Activated B cell treated with CpG ODN at 0.5 μM for 24 hours (primary cell): ENCODE results near the gene ETV7. TPM values are rescaled to one million over a fixed set of nuclear protein-coding genes. Genes with fewer than 3 reads are reported as not detected.
A peak's percentile ranks its signal among the peaks of the same experiment; 100 is the strongest.
"Not testable (repeated sequence)": the region's sequence is repeated elsewhere in the genome, so short reads cannot be mapped to it uniquely, and the experiment has no call there.

Experiments
- ATAC-seq: fragments of 200-7000 bp; cut with Tn5 transposase; one replicate; pipeline ENCODE4 v1.10.0; 2021; ENCODE audit warnings: low read depth, mild to moderate bottlenecking, moderate library complexity
- CTCF ChIA-PET: fragments of 350-600 bp; sonication (Branson Sonifier 250); formaldehyde crosslinking; loops from one replicate; lab custom pipeline; 2021; ENCODE audit warnings: antibody characterized with exemption; lab: Charles Lee
- POLR2A ChIA-PET: fragments of 350-600 bp; sonication (Branson Sonifier 250); formaldehyde crosslinking; loops from one replicate; lab custom pipeline; 2021; ENCODE audit warnings: antibody characterized with exemption; lab: Charles Lee
- DNase-seq: peaks from one replicate; pipeline ENCODE4 v3.0.0; 2022
- H3K27ac Mint-ChIP-seq: one replicate; pipeline ENCODE4 v1.8.0; 2020; ENCODE audit warnings: mixed read lengths
- H3K27me3 Mint-ChIP-seq: one replicate; pipeline ENCODE4 v1.8.0; 2021; ENCODE audit warnings: mixed read lengths
- H3K36me3 Mint-ChIP-seq: one replicate; pipeline ENCODE4 v1.8.0; 2021; ENCODE audit warnings: low read depth, mixed read lengths
- H3K4me1 Mint-ChIP-seq: one replicate; pipeline ENCODE4 v1.8.0; 2021; ENCODE audit warnings: mixed read lengths
- H3K4me3 Mint-ChIP-seq: one replicate; pipeline ENCODE4 v1.8.0; 2020; ENCODE audit warnings: mild to moderate bottlenecking, mixed read lengths
- H3K9me3 Mint-ChIP-seq: one replicate; pipeline ENCODE4 v1.8.0; 2020; ENCODE audit warnings: mixed read lengths
- intact Hi-C: fragments of 100-400 bp; cut with micrococcal nuclease; formaldehyde crosslinking; loops from one replicate; pipeline ENCODE4 v1.15.1; 2024
- total RNA-seq: library from RNA; stranded (reverse); gene quantifications from 2 replicates; pipeline ENCODE4 v1.2.3, GENCODE V29; 2022
- TF ChIP-seq, protein P1 (sequence below): fragments of 200-600 bp; IDR thresholded peaks from one replicate; pipeline ENCODE4 v1.8.0; 2022; ENCODE audit warnings: antibody characterized with exemption, mild to moderate bottlenecking

The ETV7 gene
- total RNA-seq, 1 donor from 2014 or later, result 0.51 TPM

GRCh38 chr6:36340618-36341454, 46.6 kb downstream of the ETV7 start:
- Mint-ChIP-seq H3K27ac (no peak overlapping the region), H3K27me3 (peaks cover 6% of the 10 kb centered on the region), H3K36me3 (no peaks in the 10 kb centered on the region), H3K4me3 (peak overlapping the region; percentile 68), H3K9me3 (no peaks in the 10 kb centered on the region), H3K4me1 (peaks cover 26% of the 10 kb centered on the region)
- ATAC-seq (peak; percentile 85), DNase-seq (peak; percentile 61)
- CTCF ChIA-PET, result interaction anchor here (0.6 to 4.3 kb wide), 22 partner anchors 8 to 420 kb away, joined by 3 to 30 read pairs (median 3); no protein-coding TSS in a partner anchor
- TF ChIP-seq, protein P1, sequence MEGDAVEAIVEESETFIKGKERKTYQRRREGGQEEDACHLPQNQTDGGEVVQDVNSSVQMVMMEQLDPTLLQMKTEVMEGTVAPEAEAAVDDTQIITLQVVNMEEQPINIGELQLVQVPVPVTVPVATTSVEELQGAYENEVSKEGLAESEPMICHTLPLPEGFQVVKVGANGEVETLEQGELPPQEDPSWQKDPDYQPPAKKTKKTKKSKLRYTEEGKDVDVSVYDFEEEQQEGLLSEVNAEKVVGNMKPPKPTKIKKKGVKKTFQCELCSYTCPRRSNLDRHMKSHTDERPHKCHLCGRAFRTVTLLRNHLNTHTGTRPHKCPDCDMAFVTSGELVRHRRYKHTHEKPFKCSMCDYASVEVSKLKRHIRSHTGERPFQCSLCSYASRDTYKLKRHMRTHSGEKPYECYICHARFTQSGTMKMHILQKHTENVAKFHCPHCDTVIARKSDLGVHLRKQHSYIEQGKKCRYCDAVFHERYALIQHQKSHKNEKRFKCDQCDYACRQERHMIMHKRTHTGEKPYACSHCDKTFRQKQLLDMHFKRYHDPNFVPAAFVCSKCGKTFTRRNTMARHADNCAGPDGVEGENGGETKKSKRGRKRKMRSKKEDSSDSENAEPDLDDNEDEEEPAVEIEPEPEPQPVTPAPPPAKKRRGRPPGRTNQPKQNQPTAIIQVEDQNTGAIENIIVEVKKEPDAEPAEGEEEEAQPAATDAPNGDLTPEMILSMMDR, result peak; percentile 88
- POLR2A ChIA-PET, result interaction anchor here (0.6 to 1.1 kb wide), 2 partner anchors 17 to 42 kb away, joined by 3 read pairs; no protein-coding TSS in a partner anchor
- intact Hi-C loops, result loop anchor here (1.0 kb wide), 1 partner anchor 19 kb away; no protein-coding TSS in a partner anchor

DNA sequence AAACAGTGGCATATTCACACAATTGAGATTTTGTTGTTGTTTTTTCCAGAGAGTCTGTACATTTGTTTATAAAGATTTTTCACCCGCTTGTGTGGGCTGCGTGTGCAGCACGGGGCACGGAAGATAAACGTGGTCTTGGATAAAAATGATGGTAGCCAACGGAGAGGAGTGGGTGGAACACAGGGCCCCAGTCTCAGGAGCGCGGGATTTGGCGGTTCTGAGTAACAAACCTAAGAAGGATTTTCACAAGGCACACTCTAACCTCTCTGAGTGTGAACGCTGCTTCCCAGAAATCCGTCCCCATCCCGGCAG, 47.2 kb downstream of the ETV7 start:
- H3K27me3 Mint-ChIP-seq, result peaks cover 10% of the 10 kb centered on the region
- intact Hi-C loops, result no loop called here

DNA sequence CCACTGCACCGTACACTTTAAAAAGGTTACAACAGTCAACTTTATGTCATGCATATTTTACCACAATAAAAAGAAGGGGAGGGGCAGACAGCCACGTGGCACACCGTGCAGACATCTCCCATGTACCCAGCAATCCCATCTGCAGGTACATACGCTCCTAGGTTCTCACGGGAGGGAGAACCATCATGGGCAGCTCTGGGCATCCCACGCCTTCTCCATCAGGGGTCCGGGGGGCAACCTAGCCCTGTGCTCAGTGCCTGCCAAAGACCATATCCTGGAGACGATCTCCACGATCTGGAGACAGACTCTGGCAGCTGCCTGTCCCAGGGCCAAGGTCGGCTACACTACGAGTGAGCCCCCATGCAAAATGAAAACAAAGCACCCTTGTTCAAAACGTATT, 48.3 kb downstream of the ETV7 start:
- POLR2A ChIA-PET, result no interaction called here
- no peaks in the 10 kb centered on the region for H3K9me3 Mint-ChIP-seq
- no peak overlapping the region for H3K27ac Mint-ChIP-seq
- no peak for DNase-seq
- no peak for ATAC-seq
- no peaks in the 10 kb centered on the region for H3K36me3 Mint-ChIP-seq
- intact Hi-C loops, result no loop called here
- CTCF ChIA-PET, result interaction anchor here (4.3 kb wide), 1 partner anchor 21 kb away, joined by 30 read pairs; no protein-coding TSS in a partner anchor
- H3K4me3 Mint-ChIP-seq, result no peak overlapping the region
- TF ChIP-seq, protein P1, result no peak
- peaks cover 28% of the 10 kb centered on the region for H3K4me1 Mint-ChIP-seq
- peaks cover 21% of the 10 kb centered on the region for H3K27me3 Mint-ChIP-seq

More for the DNA sequence above, 47.2 kb downstream of the ETV7 start:
- H3K4me1 Mint-ChIP-seq, result peaks cover 26% of the 10 kb centered on the region
- H3K9me3 Mint-ChIP-seq, result no peaks in the 10 kb centered on the region
- no peak for ATAC-seq
- ChIA-PET POLR2A (no interaction called here), CTCF (interaction anchor here (1.1 to 4.3 kb wide), 8 partner anchors 7 to 419 kb away, joined by 3 to 30 read pairs (median 4); no protein-coding TSS in a partner anchor)
- H3K36me3 Mint-ChIP-seq, result no peaks in the 10 kb centered on the region
- no peak for DNase-seq
- TF ChIP-seq, protein P1, result no peak
- no peak overlapping the region for H3K27ac Mint-ChIP-seq
- H3K4me3 Mint-ChIP-seq, result no peak overlapping the region

GRCh38 chr6:36338223-36338622, 49.2 kb downstream of the ETV7 start:
- Mint-ChIP-seq H3K4me1 (peaks cover 28% of the 10 kb centered on the region), H3K27me3 (peaks cover 23% of the 10 kb centered on the region)
- H3K4me3 Mint-ChIP-seq, H3K27ac Mint-ChIP-seq, H3K9me3 Mint-ChIP-seq, H3K36me3 Mint-ChIP-seq, intact Hi-C loops, ATAC-seq, DNase-seq: not testable (repeated sequence)
- POLR2A ChIA-PET, result interaction anchor here (0.6 kb wide), 1 partner anchor 115 kb away, joined by 3 read pairs; no protein-coding TSS in a partner anchor
- CTCF ChIA-PET, result interaction anchor here (1.3 kb wide), 1 partner anchor 15 kb away, joined by 3 read pairs; no protein-coding TSS in a partner anchor

GRCh38 chr6:36337814-36338213, 49.7 kb downstream of the ETV7 start:
- POLR2A ChIA-PET, result interaction anchor here (0.6 kb wide), 1 partner anchor 116 kb away, joined by 3 read pairs; no protein-coding TSS in a partner anchor
- peaks cover 23% of the 10 kb centered on the region for H3K27me3 Mint-ChIP-seq
- DNase-seq, result no peak
- CTCF ChIA-PET, result interaction anchor here (1.3 to 1.9 kb wide), 3 partner anchors 15 to 35 kb away, joined by 3 to 5 read pairs (median 4); no protein-coding TSS in a partner anchor
- no peaks in the 10 kb centered on the region for H3K36me3 Mint-ChIP-seq
- ATAC-seq, result no peak
- TF ChIP-seq, protein P1, result no peak
- peaks cover 28% of the 10 kb centered on the region for H3K4me1 Mint-ChIP-seq
- H3K4me3 Mint-ChIP-seq, result no peak overlapping the region
- H3K27ac Mint-ChIP-seq, result no peak overlapping the region
- no peaks in the 10 kb centered on the region for H3K9me3 Mint-ChIP-seq
- intact Hi-C loops, result no loop called here
